GM21723 (cell line): ENCODE results near the gene FBXO34.
"Not testable (repeated sequence)": the region's sequence is repeated elsewhere in the genome, so short reads cannot be mapped to it uniquely, and the experiment has no call there.

Experiments
- ATAC-seq: cut with Tn5 transposase; IDR thresholded peaks from one replicate; pipeline ENCODE4 v1.9.1; 2021; ENCODE audit warnings: mild to moderate bottlenecking, moderate library complexity; ENCODE audit not compliant: unreplicated experiment

Gene FBXO34

GRCh38 chr14:55381040-55381439 lies 109.8 kb downstream of the FBXO34 start:
- ATAC-seq = no peak

- ATAC-seq = no peak
Observed at GRCh38 chr14:55381561-55381960, 110.3 kb downstream of the FBXO34 start.

GRCh38 chr14:55382483-55382882 lies 111.3 kb downstream of the FBXO34 start:
- no peak for ATAC-seq

- ATAC-seq = not testable (repeated sequence)
Observed at GRCh38 chr14:55383056-55383466, 111.8 kb downstream of the FBXO34 start.

GRCh38 chr14:55383541-55384140 lies 112.4 kb downstream of the FBXO34 start:
- no peak for ATAC-seq

- ATAC-seq = no peak
Observed at GRCh38 chr14:55384536-55384935, 113.3 kb downstream of the FBXO34 start.

GRCh38 chr14:55386037-55386808 lies 115.0 kb downstream of the FBXO34 start:
- no peak for ATAC-seq

GRCh38 chr14:55387121-55387520 lies 115.9 kb downstream of the FBXO34 start:
- no peak for ATAC-seq

- ATAC-seq = no peak
Observed at GRCh38 chr14:55388160-55388559, 116.9 kb downstream of the FBXO34 start.

- ATAC-seq = no peak
Observed at GRCh38 chr14:55389330-55389729, 118.1 kb downstream of the FBXO34 start.

- ATAC-seq = no peak
Observed at GRCh38 chr14:55398679-55399078, 127.5 kb downstream of the FBXO34 start.

- ATAC-seq = no peak
Observed at GRCh38 chr14:55399183-55399582, 128.0 kb downstream of the FBXO34 start.

- ATAC-seq = no peak
Observed at GRCh38 chr14:55399852-55400251, 128.6 kb downstream of the FBXO34 start.

- no peak for ATAC-seq
Observed at GRCh38 chr14:55401751-55402150, 130.5 kb downstream of the FBXO34 start.
